Thoracic aorta (tissue), 2 donors: Measurements from ENCODE around the gene PSMD9. TPM values are rescaled to one million over a fixed set of nuclear protein-coding genes. Genes with fewer than 3 reads are reported as not detected.
"Not testable (repeated sequence)": the region's sequence is repeated elsewhere in the genome, so short reads cannot be mapped to it uniquely, and the experiment has no call there.

Experiments used
- ATAC-seq: fragments of 150-250 bp; one replicate; pipeline ENCODE4 v1.8.0; 2017; ENCODE audit warnings: low read depth; ENCODE audit not compliant: insufficient number of reproducible peaks, low FRiP score
- DNase-seq: peaks from one replicate; pipeline ENCODE4 v3.0.0-alpha.2; 2020; ENCODE audit warnings: low spot score
- H3K27ac ChIP-seq, 2 donors: fragments of 200-600 bp; sonication (generic); 1 replicate in 1 of 2; 2 replicates in 1 of 2; pipeline ENCODE4 v1.5.1; 2016; ENCODE audit warnings: mild to moderate bottlenecking in 2 of 2, moderate library complexity in 2 of 2
- H3K27me3 ChIP-seq: fragments of 200-600 bp; sonication (generic); replicated peaks from 2 replicates; pipeline ENCODE4 v1.6.0; 2016; ENCODE audit warnings: mild to moderate bottlenecking; ENCODE audit not compliant: insufficient read depth
- H3K36me3 ChIP-seq: fragments of 200-600 bp; sonication (generic); one replicate; pipeline ENCODE4 v1.5.1; 2016
- H3K4me1 ChIP-seq, 2 donors: fragments of 200-600 bp; sonication (generic); 1 replicate in 1 of 2; 2 replicates in 1 of 2; pipeline versions ENCODE4 v1.5.1 to v1.6.0; 2016; ENCODE audit warnings: low read depth in 2 of 2, mild to moderate bottlenecking in 1 of 2; ENCODE audit not compliant: control insufficient read depth in 1 of 2
- H3K4me3 ChIP-seq: fragments of 200-600 bp; sonication (generic); 2 replicates; pipeline ENCODE4 v1.5.1; 2016; ENCODE audit warnings: mild to moderate bottlenecking
- H3K9me3 ChIP-seq: fragments of 200-600 bp; sonication (generic); 2 replicates; pipeline ENCODE4 v1.5.1; 2016
- total RNA-seq, 2 donors: library from RNA; depleted of rRNA; stranded (reverse); fragments of >200 nt; gene quantifications; one replicate each; pipeline versions ENCODE4 v1.1.0 to v1.2.3, GENCODE V29; 2016
- TF ChIP-seq, protein P1 (sequence below): fragments of 200-600 bp; sonication (generic); IDR thresholded peaks from one replicate; pipeline ENCODE4 v1.5.1; 2019; ENCODE audit warnings: antibody characterized with exemption

PSMD9 gene
- total RNA-seq, 2 donors from 2014 or later = 93.4 to 101 TPM

- H3K27me3 ChIP-seq = no peaks in the 10 kb centered on the region
- no peaks in the 10 kb centered on the region for H3K9me3 ChIP-seq
- no peak for DNase-seq
- H3K4me1 ChIP-seq = no peaks in the 10 kb centered on the region
- ATAC-seq = no peak
- no peaks in the 10 kb centered on the region for H3K36me3 ChIP-seq
- H3K4me3 ChIP-seq = no peak overlapping the region
- TF ChIP-seq, protein P1, sequence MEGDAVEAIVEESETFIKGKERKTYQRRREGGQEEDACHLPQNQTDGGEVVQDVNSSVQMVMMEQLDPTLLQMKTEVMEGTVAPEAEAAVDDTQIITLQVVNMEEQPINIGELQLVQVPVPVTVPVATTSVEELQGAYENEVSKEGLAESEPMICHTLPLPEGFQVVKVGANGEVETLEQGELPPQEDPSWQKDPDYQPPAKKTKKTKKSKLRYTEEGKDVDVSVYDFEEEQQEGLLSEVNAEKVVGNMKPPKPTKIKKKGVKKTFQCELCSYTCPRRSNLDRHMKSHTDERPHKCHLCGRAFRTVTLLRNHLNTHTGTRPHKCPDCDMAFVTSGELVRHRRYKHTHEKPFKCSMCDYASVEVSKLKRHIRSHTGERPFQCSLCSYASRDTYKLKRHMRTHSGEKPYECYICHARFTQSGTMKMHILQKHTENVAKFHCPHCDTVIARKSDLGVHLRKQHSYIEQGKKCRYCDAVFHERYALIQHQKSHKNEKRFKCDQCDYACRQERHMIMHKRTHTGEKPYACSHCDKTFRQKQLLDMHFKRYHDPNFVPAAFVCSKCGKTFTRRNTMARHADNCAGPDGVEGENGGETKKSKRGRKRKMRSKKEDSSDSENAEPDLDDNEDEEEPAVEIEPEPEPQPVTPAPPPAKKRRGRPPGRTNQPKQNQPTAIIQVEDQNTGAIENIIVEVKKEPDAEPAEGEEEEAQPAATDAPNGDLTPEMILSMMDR = no peak
- no peak overlapping the region for H3K27ac ChIP-seq
Observed at GRCh38 chr12:121845701-121846100, 42.9 kb upstream of the PSMD9 start.

GRCh38 chr12:121849211-121849610, 39.4 kb upstream of the PSMD9 start:
- ATAC-seq (no peak), DNase-seq (no peak)
- H3K9me3 ChIP-seq = no peaks in the 10 kb centered on the region
- H3K4me3 ChIP-seq = no peak overlapping the region
- H3K27me3 ChIP-seq = no peaks in the 10 kb centered on the region
- no peaks in the 10 kb centered on the region for H3K36me3 ChIP-seq
- no peak overlapping the region for H3K27ac ChIP-seq
- TF ChIP-seq, protein P1 = no peak
- no peaks in the 10 kb centered on the region for H3K4me1 ChIP-seq

DNA sequence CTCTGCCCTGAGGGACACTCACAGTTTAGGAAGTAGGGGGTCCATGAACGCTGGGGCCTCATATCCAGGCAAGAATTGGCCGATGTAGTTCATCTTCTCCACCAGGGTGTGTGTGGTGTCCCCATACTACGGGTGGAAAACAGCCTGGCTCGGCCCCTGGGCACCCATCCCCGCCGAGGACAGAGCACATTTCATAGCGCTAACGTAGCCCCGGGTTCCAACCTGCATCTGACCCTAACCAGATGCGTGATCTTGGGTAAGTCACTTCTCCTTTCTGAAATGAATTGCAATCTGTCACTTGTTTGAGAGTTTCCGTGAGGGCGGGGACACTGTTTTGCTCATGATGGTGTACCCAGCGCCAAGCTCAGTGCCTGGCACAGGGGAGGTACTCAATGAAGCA, 38.9 kb upstream of the PSMD9 start:
- H3K36me3 ChIP-seq = no peaks in the 10 kb centered on the region
- TF ChIP-seq, protein P1 = no peak
- no peaks in the 10 kb centered on the region for H3K4me1 ChIP-seq
- no peak for ATAC-seq
- H3K27ac ChIP-seq = no peak overlapping the region
- H3K9me3 ChIP-seq = no peaks in the 10 kb centered on the region
- no peak overlapping the region for H3K4me3 ChIP-seq
- DNase-seq = no peak
- no peaks in the 10 kb centered on the region for H3K27me3 ChIP-seq

- not testable (repeated sequence) for H3K27ac ChIP-seq, H3K4me1 ChIP-seq, H3K36me3 ChIP-seq, H3K9me3 ChIP-seq, DNase-seq, H3K27me3 ChIP-seq, ATAC-seq, H3K4me3 ChIP-seq
Observed at GRCh38 chr12:121852392-121852791, 36.2 kb upstream of the PSMD9 start.

GRCh38 chr12:121857322-121858246, 31.0 kb upstream of the PSMD9 start:
- TF ChIP-seq, protein P1 = no peak
- Histone ChIP-seq H3K27ac (peak overlapping the region; percentile 95 to 100), H3K36me3 (no peaks in the 10 kb centered on the region), H3K9me3 (no peaks in the 10 kb centered on the region), H3K4me3 (no peak overlapping the region), H3K27me3 (no peaks in the 10 kb centered on the region), H3K4me1 (peaks cover 25 to 47% of the 10 kb centered on the region in 2 donors)
- ATAC-seq = no peak
- DNase-seq = no peak
